Measurements from ENCODE around the gene PCDHA4.
"Not testable (repeated sequence)": the region's sequence is repeated elsewhere in the genome, so short reads cannot be mapped to it uniquely, and the experiment has no call there.

The PCDHA4 gene

DNA sequence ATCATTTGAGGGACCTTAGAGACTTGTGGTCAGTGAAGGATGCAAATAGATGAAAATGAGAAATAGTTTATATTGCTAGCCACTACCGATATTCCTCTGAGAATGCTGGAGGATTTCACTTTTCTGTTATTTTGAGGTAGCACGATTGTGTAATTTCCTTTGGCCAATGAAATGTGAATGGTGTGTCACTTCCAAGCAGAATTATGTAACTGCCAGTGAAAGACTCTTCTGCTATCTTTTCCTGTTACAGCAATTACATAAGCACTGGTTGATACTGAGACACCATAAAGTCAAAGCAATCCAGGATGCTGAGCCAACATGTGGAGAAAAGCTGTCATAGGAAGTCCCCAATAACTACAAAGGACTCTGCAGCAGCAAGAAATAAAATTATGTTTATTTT, 15.8 kb upstream of the PCDHA4 start:
- H3K4me3 ChIP-seq (ENCODE audit: low read length): no peak overlapping the region
- TF ChIP-seq, protein P1, sequence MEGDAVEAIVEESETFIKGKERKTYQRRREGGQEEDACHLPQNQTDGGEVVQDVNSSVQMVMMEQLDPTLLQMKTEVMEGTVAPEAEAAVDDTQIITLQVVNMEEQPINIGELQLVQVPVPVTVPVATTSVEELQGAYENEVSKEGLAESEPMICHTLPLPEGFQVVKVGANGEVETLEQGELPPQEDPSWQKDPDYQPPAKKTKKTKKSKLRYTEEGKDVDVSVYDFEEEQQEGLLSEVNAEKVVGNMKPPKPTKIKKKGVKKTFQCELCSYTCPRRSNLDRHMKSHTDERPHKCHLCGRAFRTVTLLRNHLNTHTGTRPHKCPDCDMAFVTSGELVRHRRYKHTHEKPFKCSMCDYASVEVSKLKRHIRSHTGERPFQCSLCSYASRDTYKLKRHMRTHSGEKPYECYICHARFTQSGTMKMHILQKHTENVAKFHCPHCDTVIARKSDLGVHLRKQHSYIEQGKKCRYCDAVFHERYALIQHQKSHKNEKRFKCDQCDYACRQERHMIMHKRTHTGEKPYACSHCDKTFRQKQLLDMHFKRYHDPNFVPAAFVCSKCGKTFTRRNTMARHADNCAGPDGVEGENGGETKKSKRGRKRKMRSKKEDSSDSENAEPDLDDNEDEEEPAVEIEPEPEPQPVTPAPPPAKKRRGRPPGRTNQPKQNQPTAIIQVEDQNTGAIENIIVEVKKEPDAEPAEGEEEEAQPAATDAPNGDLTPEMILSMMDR (conservative IDR thresholded peaks at IDR 0.05; ENCODE audit: low read depth, low read length): no peak
- no peak for DNase-seq (ENCODE audit: low read depth)

DNA sequence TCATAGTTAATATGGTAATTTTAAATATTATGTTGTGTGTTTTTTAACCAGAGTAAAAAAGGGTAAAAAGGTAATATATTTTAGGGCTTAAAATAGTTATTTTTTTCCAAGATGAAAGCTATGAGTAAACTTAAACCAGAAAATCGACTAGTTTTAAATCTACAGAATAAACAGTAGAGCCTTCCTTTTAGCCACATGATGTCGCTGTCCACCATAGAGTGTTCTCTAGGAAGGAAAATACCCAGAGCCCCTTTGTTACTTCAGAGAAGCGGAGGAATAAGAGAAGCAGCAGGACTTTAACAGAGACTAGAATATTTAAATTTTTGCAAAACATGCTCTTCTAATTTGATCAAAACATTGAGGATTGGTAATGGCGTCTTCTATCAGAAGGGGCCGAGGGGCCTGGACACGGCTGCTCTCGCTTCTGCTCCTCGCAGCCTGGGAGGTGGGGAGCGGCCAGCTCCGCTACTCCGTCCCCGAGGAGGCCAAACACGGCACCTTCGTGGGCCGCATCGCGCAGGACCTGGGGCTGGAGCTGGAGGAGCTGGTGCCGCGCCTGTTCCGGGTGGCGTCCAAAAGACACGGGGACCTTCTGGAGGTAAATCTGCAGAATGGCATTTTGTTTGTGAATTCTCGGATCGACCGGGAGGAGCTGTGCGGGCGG, 12.1 kb upstream of the PCDHA4 start, which contains the start of gene PCDHA2:
Gene PCDHA2 (plus strand): TSS at position 258 of the 664 bp plus-strand sequence.
- TF ChIP-seq, protein P1 (conservative IDR thresholded peaks at IDR 0.05; ENCODE audit: low read depth, low read length): no peak
- no peak within 1 kb of the TSS for H3K4me3 ChIP-seq (ENCODE audit: low read length)
- no peak for DNase-seq (ENCODE audit: low read depth)

DNA sequence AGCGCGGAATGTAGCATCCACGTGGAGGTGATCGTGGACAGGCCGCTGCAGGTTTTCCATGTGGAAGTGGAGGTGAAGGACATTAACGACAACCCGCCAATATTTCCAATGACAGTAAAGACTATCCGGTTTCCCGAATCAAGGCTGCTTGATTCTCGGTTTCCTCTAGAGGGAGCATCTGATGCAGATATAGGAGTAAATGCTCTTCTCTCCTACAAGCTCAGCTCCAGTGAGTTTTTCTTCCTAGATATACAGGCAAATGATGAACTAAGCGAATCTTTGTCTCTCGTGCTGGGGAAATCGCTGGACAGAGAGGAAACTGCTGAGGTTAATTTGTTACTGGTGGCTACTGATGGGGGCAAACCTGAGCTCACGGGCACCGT, 11.6 kb upstream of the PCDHA4 start:
- no peak for DNase-seq (ENCODE audit: low read depth)
- TF ChIP-seq, protein P1 (conservative IDR thresholded peaks at IDR 0.05; ENCODE audit: low read depth, low read length): peak; percentile 24
- H3K4me3 ChIP-seq (ENCODE audit: low read length): no peak overlapping the region

DNA sequence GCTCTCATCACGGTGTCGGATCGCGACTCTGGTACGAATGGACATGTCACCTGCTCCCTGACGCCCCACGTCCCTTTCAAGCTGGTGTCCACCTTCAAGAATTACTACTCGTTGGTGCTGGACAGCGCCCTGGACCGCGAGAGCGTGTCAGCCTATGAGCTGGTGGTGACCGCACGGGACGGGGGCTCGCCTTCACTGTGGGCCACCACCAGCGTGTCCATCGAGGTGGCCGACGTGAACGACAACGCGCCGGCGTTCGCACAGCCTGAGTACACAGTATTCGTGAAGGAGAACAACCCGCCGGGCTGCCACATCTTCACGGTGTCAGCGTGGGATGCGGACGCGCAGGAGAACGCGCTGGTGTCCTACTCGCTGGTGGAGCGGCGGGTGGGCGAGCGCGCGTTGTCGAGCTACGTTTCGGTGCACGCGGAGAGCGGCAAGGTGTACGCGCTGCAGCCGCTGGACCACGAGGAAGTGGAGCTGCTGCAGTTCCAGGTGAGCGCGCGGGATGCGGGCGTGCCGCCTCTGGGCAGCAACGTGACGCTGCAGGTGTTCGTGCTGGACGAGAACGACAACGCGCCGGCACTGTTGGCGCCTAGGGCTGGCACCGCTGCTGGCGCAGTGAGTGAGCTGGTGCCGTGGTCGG, 10.7 kb upstream of the PCDHA4 start:
- DNase-seq (ENCODE audit: low read depth); H3K4me3 ChIP-seq (ENCODE audit: low read length): not testable (repeated sequence)

DNA sequence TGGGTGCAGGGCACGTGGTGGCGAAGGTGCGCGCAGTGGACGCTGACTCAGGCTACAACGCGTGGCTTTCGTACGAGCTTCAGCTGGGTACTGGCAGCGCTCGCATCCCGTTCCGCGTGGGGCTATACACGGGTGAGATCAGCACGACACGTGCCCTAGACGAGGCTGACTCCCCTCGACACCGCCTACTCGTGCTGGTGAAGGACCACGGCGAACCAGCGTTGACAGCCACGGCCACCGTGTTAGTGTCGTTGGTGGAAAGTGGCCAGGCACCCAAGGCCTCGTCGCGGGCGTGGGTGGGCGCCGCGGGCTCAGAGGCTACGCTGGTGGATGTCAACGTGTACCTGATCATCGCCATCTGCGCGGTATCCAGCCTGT, 10.2 kb upstream of the PCDHA4 start:
- H3K4me3 ChIP-seq (ENCODE audit: low read length): no peak overlapping the region
- DNase-seq (ENCODE audit: low read depth): no peak
- TF ChIP-seq, protein P1 (conservative IDR thresholded peaks at IDR 0.05; ENCODE audit: low read depth, low read length): no peak

DNA sequence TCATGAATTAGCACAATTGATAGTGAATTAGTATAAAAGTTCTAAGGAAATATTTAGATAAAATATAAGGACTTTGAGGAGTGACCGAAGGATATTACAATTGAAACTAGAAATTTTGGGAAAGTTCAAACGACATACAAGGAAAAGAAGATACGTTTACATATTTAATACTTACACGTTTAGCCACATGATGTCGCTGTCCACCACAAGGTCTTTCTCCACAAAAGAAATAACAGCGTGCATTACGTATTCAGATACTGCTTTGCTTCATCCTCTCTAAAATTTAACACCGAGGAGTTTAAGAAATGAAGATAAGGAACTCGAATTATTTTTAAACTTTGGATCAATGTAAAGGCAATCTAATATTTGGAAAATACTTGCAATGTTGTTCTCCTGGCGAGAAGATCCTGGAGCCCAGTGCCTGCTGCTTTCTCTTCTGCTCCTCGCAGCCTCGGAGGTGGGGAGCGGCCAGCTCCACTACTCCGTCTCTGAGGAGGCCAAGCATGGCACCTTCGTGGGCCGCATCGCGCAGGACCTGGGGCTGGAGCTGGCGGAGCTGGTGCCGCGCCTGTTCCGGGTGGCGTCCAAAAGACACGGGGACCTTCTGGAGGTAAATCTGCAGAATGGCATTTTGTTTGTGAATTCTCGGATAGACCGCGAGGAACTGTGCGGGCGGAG, 5.9 kb upstream of the PCDHA4 start, which contains the start of gene PCDHA3:
Gene PCDHA3 (plus strand): TSS at position 242 of the 678 bp plus-strand sequence.
- TF ChIP-seq, protein P1 (conservative IDR thresholded peaks at IDR 0.05; ENCODE audit: low read depth, low read length): peak; percentile 11
- no peak for DNase-seq (ENCODE audit: low read depth)
- no peak within 1 kb of the TSS for H3K4me3 ChIP-seq (ENCODE audit: low read length)

DNA sequence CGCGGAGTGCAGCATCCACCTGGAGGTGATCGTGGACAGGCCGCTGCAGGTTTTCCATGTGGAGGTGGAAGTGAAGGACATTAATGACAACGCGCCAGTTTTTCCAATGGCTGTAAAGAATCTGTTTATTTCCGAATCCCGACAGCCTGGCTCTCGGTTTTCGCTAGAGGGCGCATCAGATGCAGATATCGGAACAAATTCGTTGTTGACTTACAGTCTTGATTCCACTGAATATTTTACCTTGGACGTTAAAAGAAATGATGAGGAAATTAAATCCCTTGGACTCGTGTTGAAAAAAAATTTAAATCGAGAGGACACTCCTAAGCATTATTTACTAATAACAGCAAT, 5.4 kb upstream of the PCDHA4 start:
- DNase-seq (ENCODE audit: low read depth): no peak
- H3K4me3 ChIP-seq (ENCODE audit: low read length): no peak overlapping the region
- TF ChIP-seq, protein P1 (conservative IDR thresholded peaks at IDR 0.05; ENCODE audit: low read depth, low read length): peak; percentile 28

DNA sequence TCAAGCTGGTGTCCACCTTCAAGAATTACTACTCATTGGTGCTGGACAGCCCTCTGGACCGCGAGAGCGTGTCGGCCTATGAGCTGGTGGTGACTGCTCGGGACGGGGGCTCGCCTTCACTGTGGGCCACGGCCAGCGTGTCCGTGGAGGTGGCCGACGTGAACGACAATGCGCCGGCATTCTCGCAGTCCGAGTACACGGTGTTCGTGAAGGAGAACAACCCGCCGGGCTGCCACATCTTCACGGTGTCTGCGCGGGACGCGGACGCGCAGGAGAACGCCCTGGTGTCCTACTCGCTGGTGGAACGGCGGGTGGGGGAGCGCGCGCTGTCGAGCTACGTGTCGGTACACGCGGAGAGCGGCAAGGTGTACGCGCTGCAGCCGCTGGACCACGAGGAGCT, 4.5 kb upstream of the PCDHA4 start:
- DNase-seq (ENCODE audit: low read depth); H3K4me3 ChIP-seq (ENCODE audit: low read length): not testable (repeated sequence)
